Activated naive CD4-positive, alpha-beta T cell treated with Interleukin-2 at 50 U/mL for 16 hours (primary cell): ENCODE measurements around the gene DYNC1LI1.
"Not testable (repeated sequence)": the region's sequence is repeated elsewhere in the genome, so short reads cannot be mapped to it uniquely, and the experiment has no call there.

Experiments used
- DNase-seq: peaks from one replicate; pipeline ENCODE4 v3.0.0-alpha.2; 2020

DYNC1LI1 gene

DNA sequence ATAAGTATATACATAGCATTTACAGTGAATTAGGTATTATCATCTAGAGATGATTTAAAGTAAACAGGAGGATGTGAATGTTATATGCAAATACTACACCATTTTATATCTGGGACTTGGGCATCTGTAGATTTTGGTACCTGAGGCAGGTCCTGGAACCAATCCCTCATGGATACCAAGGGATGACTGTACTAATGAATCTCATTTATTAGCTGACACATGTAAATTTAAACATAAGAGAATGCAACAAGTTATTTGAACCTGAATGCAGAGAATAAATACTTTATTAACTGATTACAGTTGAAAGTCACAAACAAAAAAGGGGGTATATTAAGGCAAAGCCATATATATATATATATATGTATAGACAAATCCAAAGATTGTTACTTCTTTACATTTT, 44.9 kb downstream of the DYNC1LI1 start:
- no peak for DNase-seq

DNA sequence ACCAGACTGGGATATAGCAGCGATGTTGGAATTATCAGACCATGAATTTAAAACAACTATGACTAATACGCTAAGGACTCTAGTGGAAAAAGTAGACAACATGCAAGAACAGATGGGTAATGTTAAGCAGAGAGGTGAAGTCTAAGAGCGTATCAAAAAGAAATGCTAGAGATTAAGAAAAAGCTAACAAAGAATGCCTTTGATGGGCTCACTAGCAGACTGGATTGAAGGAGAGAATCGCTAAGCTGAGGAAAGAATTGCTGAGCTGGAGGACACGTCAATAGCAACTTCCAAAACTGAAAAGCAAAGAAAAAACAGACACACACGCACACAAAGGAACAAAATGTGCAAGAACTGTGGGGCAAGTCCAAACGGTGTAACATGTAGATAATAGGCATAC, 48.0 kb downstream of the DYNC1LI1 start:
- DNase-seq, result no peak

DNA sequence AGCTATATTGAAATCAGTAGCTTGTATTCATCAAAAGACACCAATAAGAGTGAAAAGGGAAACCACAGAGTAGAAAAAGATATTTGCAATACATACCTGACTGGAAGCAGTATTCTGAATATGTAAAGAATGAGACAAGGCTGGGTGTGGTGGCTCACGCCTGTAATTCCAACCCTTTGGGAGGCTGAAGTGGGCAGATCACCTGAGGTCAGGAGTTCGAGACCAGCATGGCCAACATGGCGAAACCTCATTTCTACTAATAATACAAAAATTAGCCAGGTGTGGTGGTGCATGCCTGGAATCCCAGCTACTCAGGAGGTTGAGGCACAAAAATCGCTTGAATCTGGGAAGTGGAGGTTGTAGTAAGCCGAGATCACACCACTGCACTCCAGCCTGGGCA, 51.7 kb downstream of the DYNC1LI1 start:
- not testable (repeated sequence) for DNase-seq

DNA sequence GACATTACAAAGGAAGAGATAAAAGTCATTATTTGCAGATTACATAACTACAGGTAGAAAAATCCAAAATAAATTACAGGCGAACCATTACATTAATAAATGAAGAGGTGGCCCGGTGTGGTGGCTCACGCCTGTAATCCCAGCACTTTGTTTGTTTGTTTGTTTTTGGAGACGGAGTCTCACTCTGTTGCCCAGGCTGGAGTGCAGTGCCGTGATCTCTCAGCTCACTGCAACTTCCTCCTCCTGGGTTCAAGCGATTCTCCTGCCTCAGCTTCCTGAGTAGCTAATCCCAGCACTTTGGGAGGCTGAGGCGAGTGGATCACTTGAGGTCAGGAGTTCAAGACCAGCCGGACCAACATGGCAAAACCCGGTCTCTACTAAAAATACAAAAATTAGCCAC, 53.9 kb downstream of the DYNC1LI1 start:
- DNase-seq, result not testable (repeated sequence)

DNA sequence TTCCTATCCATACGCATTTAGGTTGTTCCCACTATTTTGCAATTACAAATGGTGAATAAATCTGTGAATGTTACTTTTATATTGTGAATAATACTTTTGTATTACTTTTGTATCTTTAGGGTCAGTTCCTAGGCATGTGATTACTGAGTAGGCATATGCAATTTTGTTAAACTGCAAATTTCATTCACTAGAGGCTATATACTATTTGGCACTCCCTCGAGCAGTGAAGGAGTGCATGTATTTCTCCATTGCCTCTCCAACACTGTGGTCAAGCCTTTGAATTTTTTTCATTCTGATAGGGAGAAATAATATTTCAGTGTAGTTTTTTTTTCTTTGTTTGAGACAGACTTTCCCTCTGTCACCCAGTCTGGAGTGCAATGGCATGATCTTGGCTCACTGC, 59.7 kb downstream of the DYNC1LI1 start:
- DNase-seq, result no peak

DNA sequence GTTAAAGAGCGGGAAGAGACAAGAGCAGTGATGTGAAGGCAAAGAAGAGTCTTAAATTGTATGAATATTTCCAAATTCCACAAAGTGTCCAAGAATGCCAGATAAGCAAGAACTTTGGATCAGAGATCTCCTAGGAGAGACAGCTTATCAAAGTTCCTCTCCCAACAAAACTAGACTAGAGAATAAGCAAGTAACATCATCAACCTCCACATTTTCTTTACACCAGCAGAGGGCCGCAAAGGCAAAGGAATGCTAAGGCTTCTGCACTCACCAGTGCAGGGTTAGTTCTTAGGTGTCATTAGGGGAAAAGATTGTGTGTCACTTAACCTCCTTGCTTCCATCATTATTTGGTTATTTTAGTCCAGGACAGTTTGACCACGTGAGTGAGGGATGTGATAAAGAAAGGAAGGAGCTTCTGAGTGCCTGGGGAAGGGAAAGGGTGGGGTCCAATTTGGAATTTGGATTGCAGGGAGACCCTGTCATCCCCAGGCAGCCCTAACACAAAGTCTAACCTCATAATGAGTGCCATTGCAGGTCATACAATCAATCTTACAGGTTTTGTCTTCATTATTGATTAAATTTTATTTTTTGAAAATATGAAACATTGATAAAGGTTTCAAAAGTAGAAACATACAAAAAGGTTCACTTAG, 60.5 kb downstream of the DYNC1LI1 start:
- peak; percentile 60 for DNase-seq

DNA sequence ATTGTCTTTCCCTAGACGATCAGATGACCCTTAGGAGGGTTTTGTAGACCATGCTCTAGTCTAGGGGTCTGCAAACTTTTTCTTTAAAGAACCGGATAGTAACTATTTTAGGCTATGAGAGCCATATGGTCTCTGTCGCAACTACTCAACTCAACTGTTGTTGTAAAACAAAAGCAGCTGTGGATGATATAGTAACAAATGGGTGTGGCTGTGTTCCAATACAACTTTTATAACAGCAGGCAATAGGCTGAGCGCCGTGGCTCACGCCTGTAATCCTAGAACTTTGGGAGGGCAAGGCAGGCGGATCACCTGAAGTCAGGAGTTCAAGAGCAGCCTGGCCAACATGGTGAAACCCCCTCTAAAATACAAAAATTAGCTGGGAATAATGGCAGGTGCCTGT, 61.9 kb downstream of the DYNC1LI1 start:
- no peak for DNase-seq

DNA sequence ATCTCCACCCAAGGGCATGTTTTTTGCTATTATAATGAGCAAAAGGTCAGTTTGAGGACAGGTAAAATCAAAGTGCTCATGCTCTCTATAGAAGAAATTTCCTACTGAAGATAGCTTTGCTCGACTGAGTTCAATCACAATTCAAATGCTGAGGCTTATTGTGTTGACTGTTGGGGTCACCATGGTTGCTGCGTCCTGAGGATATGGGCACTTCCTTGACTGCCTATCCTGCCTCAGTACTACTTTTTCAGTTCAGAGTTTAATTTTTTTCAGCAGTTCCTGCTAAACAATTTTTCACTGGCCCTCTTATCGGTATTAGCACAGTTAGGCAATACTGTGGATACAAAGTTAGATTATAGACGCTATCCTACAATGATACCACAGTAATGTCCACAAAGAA, 64.2 kb downstream of the DYNC1LI1 start:
- DNase-seq, result no peak

DNA sequence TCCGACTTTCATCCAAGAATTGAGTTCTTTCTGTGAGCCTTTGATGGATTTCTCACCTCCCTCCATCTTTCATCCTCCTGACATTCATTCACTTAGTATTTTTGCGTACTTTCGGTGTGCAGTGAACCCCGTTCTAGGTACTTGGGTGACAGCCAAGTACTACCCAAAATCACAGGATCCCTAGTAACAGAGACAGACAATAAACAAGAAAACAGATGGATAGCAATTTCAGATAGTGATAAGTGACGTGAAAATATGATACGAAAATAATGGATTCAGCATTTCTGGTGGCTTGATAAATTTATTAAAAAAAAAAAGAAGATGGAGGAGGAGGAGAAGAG, 67.7 kb downstream of the DYNC1LI1 start:
- no peak for DNase-seq

DNA sequence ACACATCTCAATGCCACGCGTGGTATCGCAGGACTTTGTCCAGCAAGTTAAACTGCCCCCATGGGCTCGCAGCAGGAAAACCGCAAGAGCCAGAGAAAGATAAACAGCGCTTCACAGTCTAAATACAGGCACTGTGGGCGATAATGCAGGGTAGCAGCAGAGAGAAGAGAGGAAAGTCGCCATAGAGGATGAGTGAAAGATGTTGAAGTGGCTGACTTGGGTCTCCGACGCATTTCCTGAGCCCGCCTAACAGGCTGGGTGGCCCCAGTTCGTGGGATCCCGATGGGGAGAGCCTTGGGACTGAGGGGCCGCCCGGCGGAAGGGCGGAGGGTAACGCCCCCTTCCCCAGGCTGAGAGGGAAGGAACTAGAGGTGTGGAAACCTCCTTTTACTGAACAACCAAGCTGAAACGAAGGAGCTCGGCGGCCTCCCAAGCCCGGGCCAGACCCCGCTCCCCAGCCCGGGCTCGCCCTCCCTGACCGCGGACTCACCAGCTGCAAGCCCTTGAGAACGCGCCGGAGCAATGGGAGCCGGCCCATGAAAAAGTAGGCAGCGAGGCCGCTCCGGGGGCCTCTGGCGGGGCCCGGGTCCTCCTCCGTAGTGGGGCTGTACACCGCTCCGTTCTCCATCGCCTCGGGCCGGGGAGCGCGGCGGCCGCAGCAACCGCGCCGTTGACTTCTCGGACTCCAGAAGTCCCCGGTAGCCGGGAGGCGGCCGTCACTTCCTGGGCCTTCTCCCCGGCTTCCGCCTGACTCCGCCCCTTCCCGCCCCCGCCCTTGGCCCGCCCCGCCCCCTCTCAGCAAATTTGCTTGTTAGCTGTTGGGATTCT, 68.3 kb downstream of the DYNC1LI1 start, which contains the start of gene CMTM6:
Gene CMTM6, minus strand, starts transcription at position 735 of the 828 bp plus-strand sequence. Its CDS starts 107 bp downstream, at position 628.
- DNase-seq, result peak; percentile 75

DNA sequence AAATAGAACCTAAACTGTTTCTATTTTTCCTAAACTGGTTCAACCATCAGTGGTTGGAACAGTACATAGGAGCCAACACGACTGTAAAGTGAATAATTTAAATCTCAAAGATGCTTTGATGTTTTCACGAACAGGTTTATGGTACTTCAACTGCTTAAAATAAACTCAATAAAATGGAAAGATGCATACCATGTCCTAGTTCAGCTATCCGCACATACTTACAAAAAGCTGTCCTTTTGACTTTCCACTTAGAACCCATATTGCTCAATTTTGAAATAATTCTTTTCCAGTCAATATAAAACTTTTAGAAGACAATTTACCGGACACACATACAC, 68.9 kb downstream of the DYNC1LI1 start:
- no peak for DNase-seq

DNA sequence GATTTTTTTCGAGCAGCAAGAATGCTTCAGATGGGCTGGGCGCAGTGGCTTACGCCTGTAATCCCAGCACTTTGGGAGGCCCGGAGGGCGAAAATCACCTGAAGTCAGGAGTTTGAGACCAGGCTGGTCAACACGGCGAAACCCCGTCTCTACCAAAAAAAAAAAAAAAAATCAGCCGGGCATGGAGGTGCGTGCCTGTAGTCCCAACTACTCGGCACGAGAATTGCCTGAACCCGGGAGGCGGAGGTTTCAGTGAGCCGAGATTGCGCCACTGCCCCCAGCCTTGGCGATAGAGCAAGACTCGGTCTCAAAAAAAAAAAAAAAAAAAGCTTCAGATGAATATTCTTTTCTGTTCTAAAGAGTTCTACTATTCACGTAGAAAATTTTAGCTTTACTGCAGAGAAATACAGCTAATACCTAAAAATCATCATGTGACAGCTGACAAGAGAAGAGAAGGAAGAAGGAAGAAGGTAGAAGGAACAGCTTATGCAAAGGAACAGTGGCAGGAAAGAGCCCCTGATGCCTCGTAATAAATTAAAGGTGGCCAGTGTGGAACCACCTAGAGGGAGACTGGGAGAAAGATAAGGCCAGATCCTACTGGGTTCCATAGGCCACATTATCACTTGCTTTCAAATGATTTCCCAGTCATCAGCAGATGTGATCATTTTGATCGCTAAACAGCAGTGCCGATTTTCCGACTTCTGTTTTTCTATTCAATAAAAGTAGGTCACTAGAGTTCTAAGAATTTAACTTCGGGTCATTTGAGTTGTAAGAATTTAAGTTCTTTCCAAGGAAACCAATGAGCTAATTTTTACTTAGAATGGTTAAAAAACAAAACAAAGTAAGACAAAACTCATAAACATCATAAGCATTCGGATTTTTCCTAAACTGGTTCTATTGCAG, 69.5 kb downstream of the DYNC1LI1 start:
- DNase-seq, result no peak

DNA sequence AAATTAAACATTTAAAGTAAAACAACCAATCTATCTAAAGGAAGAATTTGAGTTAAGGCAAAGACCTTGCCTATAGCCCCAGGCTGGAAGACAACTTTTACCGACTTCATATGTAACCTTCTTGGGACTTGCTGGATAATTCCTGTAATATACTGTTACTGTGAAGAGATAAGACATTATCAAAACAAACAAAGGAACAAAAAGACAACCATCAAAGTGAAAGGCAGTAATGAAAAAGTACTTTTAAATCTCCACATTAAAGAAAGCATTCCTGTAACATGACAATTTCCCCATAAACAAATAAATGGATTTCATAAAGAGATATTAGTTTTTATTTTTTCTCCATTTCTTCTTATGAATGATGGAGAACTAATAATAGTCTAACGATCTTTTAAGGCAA, 70.4 kb downstream of the DYNC1LI1 start:
- DNase-seq, result no peak

DNA sequence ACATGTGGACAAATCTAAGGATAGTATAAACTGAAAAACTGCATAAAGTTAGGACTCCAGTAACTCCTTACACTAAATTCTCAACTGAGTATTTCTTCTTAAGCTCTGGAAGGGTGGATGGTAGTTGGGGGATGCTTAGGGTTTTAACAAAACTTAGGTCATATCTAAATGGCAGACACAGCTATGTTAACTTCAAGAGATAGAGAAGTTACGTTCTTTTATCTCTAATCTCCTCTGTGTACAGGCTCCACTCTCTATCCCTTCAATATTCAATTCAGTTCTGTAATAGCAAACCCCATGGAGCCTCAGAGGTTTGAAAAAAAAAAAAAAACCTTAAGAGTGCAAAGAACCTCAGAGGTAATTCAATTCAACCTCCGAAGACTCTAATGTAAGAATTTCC, 71.1 kb downstream of the DYNC1LI1 start:
- no peak for DNase-seq

DNA sequence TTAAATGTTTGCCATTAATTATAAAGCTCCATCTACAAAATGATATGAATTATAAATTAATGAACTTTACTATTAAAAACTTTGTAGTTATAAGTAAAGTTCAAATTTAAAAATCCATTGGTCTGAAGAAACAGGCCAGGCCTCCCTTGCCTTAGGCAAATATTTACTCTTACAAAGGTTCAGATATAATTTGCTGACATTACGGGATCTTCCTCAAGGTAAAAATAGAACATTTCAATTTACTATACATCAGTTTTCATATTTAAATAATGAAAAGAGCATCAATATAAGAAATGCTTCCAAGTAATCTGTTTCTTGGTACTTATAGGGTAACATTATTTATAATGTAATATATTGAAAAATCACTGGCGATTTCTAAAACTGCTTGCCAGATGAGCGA, 71.7 kb downstream of the DYNC1LI1 start:
- DNase-seq, result no peak

DNA sequence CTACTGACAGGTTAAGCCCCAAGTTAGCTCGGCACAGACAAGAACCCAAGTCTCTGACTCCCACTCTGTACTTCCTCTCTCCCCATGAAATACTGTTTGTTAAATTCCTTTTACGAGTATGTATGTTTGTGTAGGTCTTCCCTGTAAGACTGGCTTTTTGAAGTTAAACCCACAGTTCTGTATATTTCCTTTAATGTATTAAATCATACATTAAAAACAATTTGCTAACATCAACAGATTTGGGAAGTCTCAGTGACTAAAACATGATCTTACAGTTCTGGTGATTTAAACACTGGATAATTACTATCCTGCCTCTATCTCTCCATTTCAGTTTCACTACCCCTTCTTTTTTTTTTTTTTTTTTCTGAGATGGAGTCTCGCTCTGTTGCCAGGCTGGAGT, 72.4 kb downstream of the DYNC1LI1 start:
- no peak for DNase-seq

DNA sequence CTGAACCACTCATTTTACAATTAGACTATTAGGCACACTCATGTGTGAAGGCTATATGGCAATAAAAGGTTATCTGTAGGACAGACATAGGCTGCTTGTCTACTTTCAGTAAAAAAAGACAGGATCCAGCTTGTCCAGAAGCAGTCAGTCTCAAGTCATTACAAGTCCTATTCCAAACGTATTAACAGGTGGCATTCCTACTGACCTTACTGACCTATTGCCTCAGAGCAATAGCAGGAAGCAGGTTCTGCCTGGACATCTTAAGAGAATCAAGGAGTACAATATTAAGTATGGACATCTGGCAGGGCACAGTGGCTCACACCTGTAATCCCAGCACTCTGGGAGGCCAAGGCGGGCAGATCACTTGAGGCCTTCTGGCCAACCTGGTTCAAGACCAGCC, 75.0 kb downstream of the DYNC1LI1 start:
- no peak for DNase-seq

DNA sequence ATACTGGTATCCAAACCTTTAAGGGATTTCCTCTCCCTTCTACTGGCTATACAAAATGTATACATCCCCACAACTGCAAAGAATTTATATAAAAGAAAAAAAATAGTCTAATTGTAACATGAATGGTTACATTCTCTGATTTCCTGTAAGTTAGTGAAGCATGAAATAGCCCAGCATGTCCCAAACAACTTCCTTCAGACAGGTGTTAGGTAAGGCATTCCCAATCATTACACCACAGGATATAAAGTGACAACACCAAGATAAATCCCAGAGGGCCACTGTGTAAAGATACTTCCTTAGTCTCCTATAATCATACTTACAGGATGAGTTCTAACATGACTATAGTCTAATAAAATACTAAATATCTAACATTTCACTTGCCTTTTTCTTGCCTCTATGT, 75.6 kb downstream of the DYNC1LI1 start:
- DNase-seq, result no peak

DNA sequence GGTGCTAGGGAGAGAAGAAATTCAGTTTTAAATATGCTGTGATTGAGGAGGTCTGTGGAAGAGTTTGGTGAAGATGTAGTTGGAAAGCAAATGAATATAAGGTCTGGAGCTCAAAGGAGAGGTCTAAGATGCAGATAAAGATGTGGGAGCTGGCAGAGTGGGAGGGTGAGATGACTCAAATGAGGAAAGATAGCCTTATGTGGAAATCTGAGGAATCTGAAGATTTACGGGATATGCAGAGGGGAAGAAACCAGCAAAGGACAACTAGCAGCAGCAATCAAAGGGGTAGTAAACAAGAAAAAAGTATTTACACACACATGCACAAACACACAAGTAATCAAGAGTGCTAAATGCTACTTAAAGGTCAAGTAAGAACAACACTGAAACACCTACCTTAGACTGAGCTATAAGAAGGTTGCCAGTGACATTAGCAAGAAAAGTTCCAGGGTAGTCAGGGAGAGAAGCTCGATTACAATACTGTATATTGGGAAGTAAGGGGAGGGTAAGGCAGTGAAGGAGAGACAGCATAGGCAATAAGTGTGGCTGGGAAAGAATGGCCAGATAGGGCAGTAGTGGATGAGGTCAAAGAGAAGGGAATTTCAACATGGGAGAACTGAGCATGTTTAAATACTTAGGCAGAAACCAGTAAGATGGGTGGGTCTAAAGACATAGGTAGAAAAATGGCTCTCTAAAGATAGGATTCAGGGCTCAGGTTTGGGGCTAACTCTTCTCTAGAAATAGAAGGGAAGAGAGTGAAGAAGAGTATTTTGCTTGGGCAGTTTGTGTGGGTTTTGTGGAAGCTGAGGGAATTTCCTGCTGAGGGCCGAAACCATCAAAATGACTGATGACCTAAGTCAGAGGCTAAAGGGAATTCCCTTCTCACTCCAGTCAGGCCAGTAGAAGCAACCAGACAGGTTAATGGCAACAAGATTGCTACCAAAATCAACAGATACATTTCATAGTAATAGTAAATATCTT, 76.9 kb downstream of the DYNC1LI1 start:
- no peak for DNase-seq

DNA sequence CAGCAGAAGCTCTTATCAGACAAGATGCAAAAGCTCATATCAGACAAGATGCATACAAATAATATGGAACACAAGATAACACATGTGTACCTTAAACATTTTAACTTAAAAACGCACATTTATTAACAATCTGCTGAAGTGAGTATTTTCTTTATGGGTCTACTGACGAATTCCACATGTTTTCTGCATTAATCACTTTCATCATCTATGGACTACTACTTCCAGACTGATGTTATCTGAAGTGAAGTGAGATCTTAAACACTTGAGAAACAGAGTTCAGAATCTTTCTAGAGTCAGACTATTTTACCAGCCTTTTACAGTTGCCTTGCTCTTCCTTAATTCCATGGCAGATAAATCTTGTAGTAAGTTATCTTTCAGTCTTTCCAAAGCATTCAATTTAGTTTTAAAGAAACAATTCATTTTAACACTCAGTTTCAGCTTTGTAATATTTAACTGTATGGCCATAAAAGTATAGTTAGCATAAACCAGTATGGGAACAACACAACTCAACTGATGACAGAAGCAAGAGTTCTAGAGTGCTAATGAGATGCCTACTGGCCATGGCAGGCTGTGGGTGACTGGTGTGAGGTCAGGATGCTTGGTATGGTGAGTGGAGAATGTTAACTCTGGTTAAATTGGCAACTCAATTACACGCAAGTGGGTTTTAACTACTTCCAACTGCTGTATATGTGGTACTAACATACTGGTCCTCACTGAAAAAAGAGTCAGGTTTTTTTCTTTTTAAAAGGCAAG, 77.8 kb downstream of the DYNC1LI1 start:
- DNase-seq, result no peak

DNA sequence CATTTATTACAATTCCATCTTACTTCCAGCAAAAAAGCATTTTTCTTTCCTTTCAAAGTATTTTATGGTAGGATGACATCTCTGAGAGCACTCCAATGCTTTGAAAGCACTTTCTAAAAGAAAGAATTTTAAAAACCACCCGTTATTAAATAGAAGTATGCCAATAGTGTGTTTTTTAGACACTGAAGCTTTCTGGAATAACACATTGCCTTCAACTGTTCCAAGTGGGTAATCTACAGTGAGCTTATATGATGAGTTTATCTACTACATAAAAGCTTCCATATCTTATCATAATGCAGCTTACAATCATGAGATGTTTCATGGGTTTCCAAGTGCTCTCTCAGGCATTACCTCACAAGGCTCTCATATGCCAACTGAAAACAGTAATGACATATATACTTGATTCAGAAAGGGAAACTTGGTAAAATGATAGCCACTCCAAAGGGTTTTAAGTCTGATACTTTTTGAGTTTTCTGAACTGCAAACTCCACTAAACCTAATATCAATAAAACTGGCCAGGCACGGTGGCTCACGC, 82.1 kb downstream of the DYNC1LI1 start:
- DNase-seq, result no peak
